ENCODE data around the gene AP3S1. TPM values are rescaled to one million over a fixed set of nuclear protein-coding genes. Genes with fewer than 3 reads are reported as not detected.
A peak's percentile ranks its signal among the peaks of the same experiment; 100 is the strongest.

The AP3S1 gene
- total and polyA plus RNA-seq, 8 donors = 6.4 to 107 (median 57.3) TPM

- Histone ChIP-seq H3K27ac (peak overlapping the region in 1 of 5 donors; percentile 90), H3K27me3 (peaks cover 6 to 65% (median 25%) of the 10 kb centered on the region in 3 donors), H3K36me3 (no peaks in the 10 kb centered on the region), H3K4me3 (peak overlapping the region; percentile 53 to 60 (median 56)), H3K4me1 (peaks cover 8 to 18% (median 16%) of the 10 kb centered on the region in 4 donors), H3K9me3 (no peaks in the 10 kb centered on the region)
- DNase-seq = peak in 1 of 2 donors; percentile 36
- intact Hi-C loops (cut with DNase I; ENCODE audit: low total_unique reads) = no loop called here
- no peak for TF ChIP-seq POLR2A (IDR thresholded peaks at IDR 0.05)
- no peak for TF ChIP-seq EP300 (IDR thresholded peaks at IDR 0.05)
- TF ChIP-seq, protein P1, sequence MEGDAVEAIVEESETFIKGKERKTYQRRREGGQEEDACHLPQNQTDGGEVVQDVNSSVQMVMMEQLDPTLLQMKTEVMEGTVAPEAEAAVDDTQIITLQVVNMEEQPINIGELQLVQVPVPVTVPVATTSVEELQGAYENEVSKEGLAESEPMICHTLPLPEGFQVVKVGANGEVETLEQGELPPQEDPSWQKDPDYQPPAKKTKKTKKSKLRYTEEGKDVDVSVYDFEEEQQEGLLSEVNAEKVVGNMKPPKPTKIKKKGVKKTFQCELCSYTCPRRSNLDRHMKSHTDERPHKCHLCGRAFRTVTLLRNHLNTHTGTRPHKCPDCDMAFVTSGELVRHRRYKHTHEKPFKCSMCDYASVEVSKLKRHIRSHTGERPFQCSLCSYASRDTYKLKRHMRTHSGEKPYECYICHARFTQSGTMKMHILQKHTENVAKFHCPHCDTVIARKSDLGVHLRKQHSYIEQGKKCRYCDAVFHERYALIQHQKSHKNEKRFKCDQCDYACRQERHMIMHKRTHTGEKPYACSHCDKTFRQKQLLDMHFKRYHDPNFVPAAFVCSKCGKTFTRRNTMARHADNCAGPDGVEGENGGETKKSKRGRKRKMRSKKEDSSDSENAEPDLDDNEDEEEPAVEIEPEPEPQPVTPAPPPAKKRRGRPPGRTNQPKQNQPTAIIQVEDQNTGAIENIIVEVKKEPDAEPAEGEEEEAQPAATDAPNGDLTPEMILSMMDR (IDR thresholded peaks at IDR 0.05) = no peak
- no peak for TF ChIP-seq POLR2AphosphoS5 (IDR thresholded peaks at IDR 0.05)
- WGBS, 5 donors = 25 to 39% (median 29%) methylated on average over 21 of the region's 21 CpGs
Measured at GRCh38 chr5:115815006-115815692, 26.6 kb upstream of the AP3S1 start.

- Histone ChIP-seq H3K4me1 (peaks cover 8 to 18% (median 16%) of the 10 kb centered on the region in 4 donors), H3K27ac (peak overlapping the region in 2 of 5 donors; percentile 62 to 90), H3K4me3 (peak overlapping the region; percentile 53 to 60 (median 56)), H3K36me3 (no peaks in the 10 kb centered on the region), H3K9me3 (no peaks in the 10 kb centered on the region), H3K27me3 (peaks cover 6 to 65% (median 25%) of the 10 kb centered on the region in 3 donors)
- no peak for DNase-seq
- intact Hi-C loops (cut with DNase I; ENCODE audit: low total_unique reads) = no loop called here
- WGBS, 5 donors = 3 to 8% (median 4%) methylated on average over 24 to 48 of the region's 48 CpGs
- TF ChIP-seq EP300 (IDR thresholded peaks at IDR 0.05) = no peak
- no peak for TF ChIP-seq POLR2AphosphoS5 (IDR thresholded peaks at IDR 0.05)
- no peak for TF ChIP-seq POLR2A (IDR thresholded peaks at IDR 0.05)
- TF ChIP-seq, protein P1 (IDR thresholded peaks at IDR 0.05) = no peak
Measured at GRCh38 chr5:115815693-115816225, 26.0 kb upstream of the AP3S1 start.

GRCh38 chr5:115816226-115817081, 25.3 kb upstream of the AP3S1 start, which contains the start of gene CDO1:
CDO1 (minus strand) TSS chr5:115816659; CDS start chr5:115816397, 262 bp downstream.
- peak in 1 of 2 donors; percentile 84 for DNase-seq
- 1 to 5% (median 4%) methylated on average over 31 to 69 of the region's 69 CpGs for WGBS, 5 donors
- intact Hi-C loops (cut with DNase I; ENCODE audit: low total_unique reads) = no loop called here
- TF ChIP-seq EP300 (IDR thresholded peaks at IDR 0.05) = no peak
- no peak for TF ChIP-seq POLR2A (IDR thresholded peaks at IDR 0.05)
- TF ChIP-seq, protein P1 (IDR thresholded peaks at IDR 0.05) = no peak
- TF ChIP-seq POLR2AphosphoS5 (IDR thresholded peaks at IDR 0.05) = no peak
- Histone ChIP-seq H3K27me3 (peaks cover 6 to 65% (median 25%) of the 10 kb centered on the region in 3 donors), H3K36me3 (no peaks in the 10 kb centered on the region), H3K4me1 (peaks cover 8 to 18% (median 16%) of the 10 kb centered on the region in 4 donors), H3K4me3 (peak within 1 kb of the TSS; percentile 53 to 60 (median 56)), H3K9me3 (no peaks in the 10 kb centered on the region), H3K27ac (peak within 1 kb of the TSS in 4 of 5 donors; percentile 50 to 90 (median 62))

DNA sequence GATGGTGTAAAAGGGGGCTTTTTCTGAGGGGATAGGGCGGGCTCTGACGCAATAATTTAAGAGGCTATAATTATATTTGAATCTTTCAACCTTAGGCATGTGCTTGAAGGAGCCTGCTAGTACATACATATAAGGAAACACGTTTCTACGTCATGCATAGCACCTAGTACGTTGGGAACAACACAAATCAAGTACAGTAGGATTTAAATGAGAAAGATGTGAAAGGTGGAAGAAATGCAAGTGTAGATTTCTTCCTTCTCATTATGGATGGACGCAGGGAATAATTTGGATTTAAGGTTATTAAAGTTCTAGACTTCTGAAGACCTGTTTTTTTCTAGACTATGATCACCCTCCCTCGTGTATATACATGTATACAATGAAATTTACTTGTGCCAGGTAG, 24.3 kb upstream of the AP3S1 start:
- DNase-seq = no peak
- WGBS, 5 donors = 82 to 89% (median 86%) methylated on average over 7 of the region's 7 CpGs
- Histone ChIP-seq H3K4me3 (no peak overlapping the region), H3K36me3 (no peaks in the 10 kb centered on the region), H3K4me1 (peaks cover 8 to 18% (median 16%) of the 10 kb centered on the region in 4 donors), H3K27me3 (peaks cover 6 to 62% (median 25%) of the 10 kb centered on the region in 3 donors), H3K9me3 (no peaks in the 10 kb centered on the region), H3K27ac (peak overlapping the region in 2 of 5 donors; percentile 62 to 90)
- no peak for TF ChIP-seq EP300 (IDR thresholded peaks at IDR 0.05)
- TF ChIP-seq POLR2AphosphoS5 (IDR thresholded peaks at IDR 0.05) = no peak
- intact Hi-C loops (cut with DNase I; ENCODE audit: low total_unique reads) = no loop called here

All from stomach (tissue), 9 donors.